ENCODE measurements around the gene GRIN3B.

DNA sequence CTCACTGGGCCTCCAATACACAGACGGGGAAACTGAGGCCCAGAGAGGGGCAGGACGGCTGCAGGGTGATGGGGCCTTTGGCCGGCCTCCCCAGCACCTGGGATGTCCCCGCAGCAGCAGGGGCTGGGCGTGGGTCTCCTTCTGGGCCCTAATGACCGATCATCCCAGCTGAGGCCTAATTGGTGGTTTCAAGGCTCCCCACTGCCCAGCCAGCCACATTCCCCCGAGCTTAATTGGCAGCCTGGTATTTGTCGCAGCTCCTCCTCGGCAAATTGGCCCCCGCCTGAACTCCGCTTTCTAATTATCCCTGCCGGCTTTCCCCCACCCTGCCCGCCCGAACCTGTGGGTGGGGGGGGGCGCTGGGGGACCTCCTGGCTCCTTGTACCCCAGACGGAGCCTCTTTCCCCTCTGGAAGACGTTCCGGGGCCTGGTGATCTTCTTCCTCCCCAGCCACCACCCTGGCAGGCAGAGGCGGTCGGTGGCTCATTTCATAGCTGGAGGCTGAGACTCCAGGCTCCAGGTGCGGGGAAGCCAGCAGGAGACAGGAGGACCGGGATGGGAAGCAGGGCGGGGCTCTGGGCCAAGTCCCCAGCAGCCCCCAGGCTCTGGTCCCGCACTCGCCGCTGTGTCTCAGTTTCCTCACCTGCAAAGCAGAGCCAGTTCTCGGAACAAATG is 43.3 kb upstream of the GRIN3B start:
- TF ChIP-seq EZH2phosphoT487 (IDR thresholded peaks at IDR 0.05; ENCODE audit: insufficient read depth, low read depth) (no peak), EZH2 (IDR thresholded peaks at IDR 0.05; ENCODE audit: insufficient read depth, poor library complexity, severe bottlenecking) (no peak)
